Trophoblast cell (in vitro differentiated cells and primary cell): ENCODE data around the gene TOM1L2.

Experiments used
- DNase-seq, 2 donors: peaks; one replicate each; pipeline ENCODE4 v3.0.0-alpha.2; 2016
- H2AFZ ChIP-seq: 2 replicates; pipeline ENCODE4 v1.6.1; 2013; ENCODE audit warnings: low read length, moderate library complexity, mild to moderate bottlenecking; ENCODE audit not compliant: insufficient read depth, poor library complexity
- H2AK5ac ChIP-seq: 2 replicates; pipeline ENCODE4 v1.6.1; 2013; ENCODE audit warnings: mild to moderate bottlenecking, low read length
- H2BK120ac ChIP-seq: 2 replicates; pipeline ENCODE4 v1.6.1; 2013; ENCODE audit warnings: low read length, mild to moderate bottlenecking, moderate library complexity; ENCODE audit not compliant: insufficient read depth, poor library complexity
- H2BK12ac ChIP-seq: 2 replicates; pipeline ENCODE4 v1.6.1; 2013; ENCODE audit warnings: mild to moderate bottlenecking, low read length, moderate library complexity
- H2BK5ac ChIP-seq: 2 replicates; pipeline ENCODE4 v1.6.1; 2013; ENCODE audit warnings: low read length, low read depth, moderate library complexity, mild to moderate bottlenecking; ENCODE audit not compliant: poor library complexity
- H3K14ac ChIP-seq: 2 replicates; pipeline ENCODE4 v1.6.1; 2013; ENCODE audit warnings: mild to moderate bottlenecking, low read length
- H3K18ac ChIP-seq: 2 replicates; pipeline ENCODE4 v1.6.1; 2013; ENCODE audit warnings: mild to moderate bottlenecking, low read length
- H3K23ac ChIP-seq: 2 replicates; pipeline ENCODE4 v1.6.1; 2013; ENCODE audit warnings: low read length
- H3K27ac ChIP-seq: 2 replicates; pipeline ENCODE4 v1.5.1; 2013; ENCODE audit warnings: low read depth, mild to moderate bottlenecking, inconsistent platforms, low read length, moderate library complexity
- H3K27me3 ChIP-seq: 2 replicates; pipeline ENCODE4 v1.6.1; 2013; ENCODE audit warnings: inconsistent platforms, mild to moderate bottlenecking, low read length, moderate library complexity; ENCODE audit not compliant: insufficient read depth
- H3K36me3 ChIP-seq, 2 experiments: 1 replicate in 1 of 2; 2 replicates in 1 of 2; pipeline ENCODE4 v1.6.1; 2013; ENCODE audit warnings: low read length in 2 of 2, mild to moderate bottlenecking in 2 of 2, moderate library complexity in 1 of 2; ENCODE audit not compliant: insufficient read depth in 2 of 2, control insufficient read depth in 1 of 2
- H3K4ac ChIP-seq: 2 replicates; pipeline ENCODE4 v1.6.1; 2013; ENCODE audit warnings: low read depth, mild to moderate bottlenecking, low read length, moderate library complexity
- H3K4me1 ChIP-seq, 2 experiments: 1 replicate in 1 of 2; 2 replicates in 1 of 2; pipeline ENCODE4 v1.6.1; 2013; ENCODE audit warnings: low read length in 2 of 2, mild to moderate bottlenecking in 2 of 2, moderate library complexity in 1 of 2; ENCODE audit not compliant: insufficient read depth in 2 of 2, control insufficient read depth in 1 of 2
- H3K4me2 ChIP-seq: 2 replicates; pipeline ENCODE4 v1.6.1; 2013; ENCODE audit warnings: inconsistent platforms, mild to moderate bottlenecking, low read length, moderate library complexity
- H3K4me3 ChIP-seq: 2 replicates; pipeline ENCODE4 v1.5.1; 2013; ENCODE audit warnings: mild to moderate bottlenecking, low read depth, low read length, inconsistent platforms
- H3K79me1 ChIP-seq: one replicate; pipeline ENCODE4 v1.6.1; 2013; ENCODE audit warnings: low read length
- H3K79me2 ChIP-seq: 2 replicates; pipeline ENCODE4 v1.6.1; 2013; ENCODE audit warnings: low read length, mild to moderate bottlenecking; ENCODE audit not compliant: control insufficient read depth, insufficient read depth, poor library complexity
- H3K9ac ChIP-seq: 2 replicates; pipeline ENCODE4 v1.6.1; 2013; ENCODE audit warnings: mild to moderate bottlenecking, low read length
- H3K9me3 ChIP-seq: 2 replicates; pipeline ENCODE4 v1.6.1; 2013; ENCODE audit warnings: low read depth, mild to moderate bottlenecking, control low read depth, inconsistent platforms, low read length; ENCODE audit not compliant: insufficient read depth
- H4K12ac ChIP-seq: 2 replicates; pipeline ENCODE4 v1.6.1; 2013; ENCODE audit warnings: low read depth, mild to moderate bottlenecking, low read length, moderate library complexity
- H4K8ac ChIP-seq: 2 replicates; pipeline ENCODE4 v1.6.1; 2013; ENCODE audit warnings: low read depth, mild to moderate bottlenecking, low read length, moderate library complexity
- H4K91ac ChIP-seq: one replicate; pipeline ENCODE4 v1.6.1; 2013; ENCODE audit warnings: low read depth, mild to moderate bottlenecking, low read length, moderate library complexity
- WGBS: extraction: QIAGEN DNeasy Blood & Tissue Kit; methylation state at CpG from one replicate; pipeline ENCODE4 v1.1.7; 2013; ENCODE audit warnings: missing lambda C conversion rate; ENCODE audit not compliant: insufficient read length, insufficient coverage; ENCODE audit errors: extremely low coverage; 5-methylcytosine and 5-hydroxymethylcytosine counted together

The TOM1L2 gene

DNA sequence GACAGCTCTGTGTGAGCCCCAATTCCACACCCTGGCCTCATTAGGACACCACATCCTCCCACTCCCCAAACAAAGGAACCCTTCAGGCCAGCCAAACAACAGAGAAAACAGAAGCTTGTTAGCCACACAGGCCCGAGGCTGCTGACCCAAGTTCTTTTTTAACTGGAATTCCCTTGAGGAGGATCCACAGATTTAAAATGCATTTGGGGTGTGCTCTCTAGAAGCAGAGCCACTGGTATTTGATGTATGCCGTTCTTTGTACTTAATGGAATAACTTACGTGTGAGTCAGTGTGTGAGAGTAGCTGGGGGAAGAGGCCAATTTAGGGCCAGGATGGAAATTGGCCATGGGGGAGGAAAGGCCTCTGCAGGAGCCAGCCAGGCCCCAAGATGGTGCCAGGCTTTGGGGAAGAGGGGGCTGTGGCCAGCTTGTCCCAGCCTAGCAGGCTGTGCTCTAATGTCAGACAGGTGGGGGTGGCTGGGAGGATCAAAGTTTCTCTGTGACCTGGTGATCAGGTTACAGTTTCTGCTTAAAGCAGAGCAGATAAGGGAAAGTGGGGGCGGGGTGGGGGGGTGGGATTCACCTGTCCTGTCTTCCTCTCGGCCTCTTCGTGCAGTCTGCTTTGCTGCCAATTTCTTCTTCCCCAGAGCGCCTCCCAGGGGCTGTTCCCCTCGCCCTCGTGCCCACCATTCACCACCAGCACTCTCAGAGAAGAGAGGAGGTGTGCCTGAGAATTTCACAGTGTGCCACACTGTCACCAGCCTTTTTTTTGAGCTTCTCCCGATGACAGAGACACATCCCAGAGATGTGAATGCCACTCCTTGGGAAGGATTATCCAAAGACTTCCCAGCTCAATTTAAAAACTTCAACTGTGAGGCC is 50.8 kb downstream of the TOM1L2 start:
- Histone ChIP-seq H3K4me1 (peaks cover 30% of the 10 kb centered on the region in 2 experiments), H4K12ac (peak overlapping the region; percentile 21), H3K27me3 (no peaks in the 10 kb centered on the region), H3K9ac (no peak overlapping the region), H2BK5ac (peak overlapping the region; percentile 83), H4K8ac (peak overlapping the region; percentile 74), H3K79me2 (peaks cover 10% of the 10 kb centered on the region), H2AFZ (peak overlapping the region; percentile 37), H3K18ac (peak overlapping the region; percentile 73), H3K4me3 (no peak overlapping the region), H3K4ac (peak overlapping the region; percentile 61), H2BK120ac (peak overlapping the region; percentile 92), H3K23ac (no peak overlapping the region), H3K79me1 (peaks cover 25% of the 10 kb centered on the region), H2AK5ac (peak overlapping the region; percentile 17), H3K4me2 (peak overlapping the region; percentile 25), H4K91ac (peak overlapping the region; percentile 88), H3K36me3 (no peaks in the 10 kb centered on the region), H3K27ac (peak overlapping the region; percentile 98), H3K14ac (peak overlapping the region; percentile 60), H3K9me3 (no peaks in the 10 kb centered on the region), H2BK12ac (peak overlapping the region; percentile 97)
- peak in 1 of 2 donors; percentile 65 for DNase-seq
- no CpG with 5 or more reads among the region's 10 CpGs for WGBS

DNA sequence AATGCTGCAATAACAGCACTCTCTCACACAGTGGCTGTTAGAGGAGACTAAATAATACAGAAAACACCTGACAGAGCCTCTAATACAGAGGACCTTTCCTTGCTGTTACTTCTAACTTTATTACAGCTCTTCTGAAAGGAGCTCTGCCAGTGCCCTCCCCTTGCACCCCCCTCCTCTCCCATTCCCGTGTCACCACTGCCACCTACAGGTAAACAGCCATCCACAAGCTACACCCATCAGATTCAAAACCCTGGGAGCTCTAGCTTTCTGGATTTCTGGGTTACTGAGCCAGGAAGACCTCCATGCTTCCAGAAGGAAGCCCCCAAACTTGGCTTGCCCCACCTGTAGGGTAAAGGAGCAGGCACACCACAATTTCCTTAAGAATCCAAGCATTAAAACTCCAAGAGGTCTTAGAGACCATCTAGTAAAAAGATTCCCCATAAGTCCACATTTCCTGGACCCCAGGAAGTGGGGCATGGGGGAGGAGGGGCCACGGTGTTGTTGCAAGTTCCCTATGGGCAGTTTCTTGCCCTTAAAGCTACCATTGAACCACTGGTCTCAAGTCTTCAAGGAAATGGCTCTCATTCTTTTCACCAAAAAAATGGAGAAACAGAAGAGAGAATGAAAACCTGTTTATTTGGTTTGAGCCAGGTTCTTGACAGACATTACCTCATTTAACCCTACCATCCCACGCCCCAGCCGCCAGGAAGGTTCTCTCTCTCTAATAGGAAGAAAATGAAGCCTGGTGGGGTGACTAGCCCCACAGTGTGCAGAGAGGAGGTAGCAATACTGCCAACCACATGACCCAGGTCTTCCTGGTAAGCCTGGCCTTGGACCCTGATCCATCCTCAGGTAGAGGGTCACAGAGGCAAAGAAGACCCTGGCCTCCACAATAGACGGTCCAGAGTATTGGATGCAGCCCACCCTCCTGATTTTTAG is 52.8 kb downstream of the TOM1L2 start:
- Histone ChIP-seq H3K18ac (peak overlapping the region; percentile 94), H3K9me3 (no peaks in the 10 kb centered on the region), H3K14ac (peak overlapping the region; percentile 90), H3K36me3 (no peaks in the 10 kb centered on the region), H3K79me1 (peaks cover 27% of the 10 kb centered on the region), H3K23ac (no peak overlapping the region), H4K91ac (peak overlapping the region; percentile 94), H3K4me2 (no peak overlapping the region), H2BK5ac (peak overlapping the region; percentile 85), H3K27me3 (no peaks in the 10 kb centered on the region), H2BK12ac (peak overlapping the region; percentile 94), H3K4me1 (peaks cover 32% of the 10 kb centered on the region in 2 experiments), H2AK5ac (peak overlapping the region; percentile 51), H2BK120ac (peak overlapping the region; percentile 87), H3K9ac (no peak overlapping the region), H3K79me2 (peaks cover 10% of the 10 kb centered on the region), H2AFZ (peak overlapping the region; percentile 39), H3K4me3 (no peak overlapping the region), H4K8ac (peak overlapping the region; percentile 77), H4K12ac (peak overlapping the region; percentile 19), H3K27ac (peak overlapping the region; percentile 81), H3K4ac (peak overlapping the region; percentile 47)
- DNase-seq = peak; percentile 32 to 65
- WGBS = no CpG with 5 or more reads among the region's 5 CpGs

DNA sequence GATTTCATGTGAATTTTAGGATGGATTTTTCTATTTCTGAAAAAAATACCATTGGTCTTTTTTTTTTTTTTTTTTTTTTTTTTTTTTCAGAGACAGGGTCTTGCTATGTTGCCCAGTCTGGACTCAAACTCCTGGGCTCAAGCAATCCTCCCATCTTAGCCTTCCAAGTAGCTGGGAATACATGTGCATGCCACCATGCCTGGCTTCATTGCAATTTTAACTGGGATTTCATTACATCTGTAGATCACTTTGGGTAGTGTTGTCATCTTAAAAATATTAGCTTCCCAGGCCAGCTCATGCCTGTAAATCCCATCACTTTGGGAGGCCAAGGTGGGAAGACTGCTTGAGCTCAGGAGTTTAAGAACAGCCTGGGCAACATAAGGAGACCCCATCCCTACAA is 54.8 kb downstream of the TOM1L2 start:
- no peak overlapping the region for H2BK5ac ChIP-seq
- peak overlapping the region; percentile 17 for H2BK12ac ChIP-seq
- H2BK120ac ChIP-seq = no peak overlapping the region
- H3K4me2 ChIP-seq = no peak overlapping the region
- H3K4me3 ChIP-seq = no peak overlapping the region
- no peak overlapping the region for H3K4ac ChIP-seq
- peak overlapping the region; percentile 2 for H4K91ac ChIP-seq
- no peaks in the 10 kb centered on the region for H3K9me3 ChIP-seq
- H3K27ac ChIP-seq = no peak overlapping the region
- H3K14ac ChIP-seq = no peak overlapping the region
- H3K27me3 ChIP-seq = no peaks in the 10 kb centered on the region
- H3K36me3 ChIP-seq = no peaks in the 10 kb centered on the region
- H2AFZ ChIP-seq = no peak overlapping the region
- peaks cover 10% of the 10 kb centered on the region for H3K79me2 ChIP-seq
- H3K79me1 ChIP-seq = peaks cover 35% of the 10 kb centered on the region
- H3K9ac ChIP-seq = no peak overlapping the region
- H2AK5ac ChIP-seq = no peak overlapping the region
- no peak overlapping the region for H3K23ac ChIP-seq
- no peak overlapping the region for H4K12ac ChIP-seq
- peaks cover 29 to 30% of the 10 kb centered on the region in 2 experiments for H3K4me1 ChIP-seq
- no peak for DNase-seq
- H3K18ac ChIP-seq = no peak overlapping the region
- no peak overlapping the region for H4K8ac ChIP-seq

DNA sequence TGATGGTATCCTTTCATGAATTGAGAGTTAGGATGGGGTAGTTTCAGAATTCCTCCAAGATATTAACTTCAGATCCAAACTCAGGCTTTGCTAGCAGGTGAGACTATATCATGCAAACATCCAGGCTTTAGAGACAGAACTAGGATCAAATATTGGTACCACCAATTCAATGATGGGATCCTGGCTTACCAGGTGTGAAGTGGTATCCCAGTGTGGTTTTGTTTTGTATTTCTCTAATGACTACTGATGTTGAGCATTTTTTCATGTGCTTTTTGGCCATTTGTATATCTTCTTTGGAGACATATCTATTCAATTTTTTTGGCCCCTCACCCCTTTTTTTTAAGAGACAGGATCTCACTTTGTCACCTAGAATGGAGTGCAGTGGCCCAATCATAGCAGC is 57.0 kb downstream of the TOM1L2 start:
- Histone ChIP-seq H3K36me3 (no peaks in the 10 kb centered on the region), H3K27ac (no peak overlapping the region), H2BK12ac (no peak overlapping the region), H2BK5ac (no peak overlapping the region), H3K79me2 (peaks cover 2% of the 10 kb centered on the region), H3K9me3 (no peaks in the 10 kb centered on the region), H4K91ac (no peak overlapping the region), H3K79me1 (peaks cover 21% of the 10 kb centered on the region), H3K18ac (no peak overlapping the region), H4K12ac (no peak overlapping the region), H3K9ac (no peak overlapping the region), H3K4me1 (peaks cover 25 to 27% of the 10 kb centered on the region in 2 experiments), H2AK5ac (no peak overlapping the region), H4K8ac (no peak overlapping the region), H3K27me3 (no peaks in the 10 kb centered on the region), H3K23ac (no peak overlapping the region), H2BK120ac (no peak overlapping the region), H3K4me3 (no peak overlapping the region), H3K4me2 (no peak overlapping the region), H3K4ac (no peak overlapping the region), H2AFZ (no peak overlapping the region), H3K14ac (no peak overlapping the region)
- no peak for DNase-seq
